OCI-LY1 (cell line): Measurements from ENCODE around the gene SIRT3.

Experiments used
- EZH2 ChIP-seq: fragments of 200-600 bp; sonication (generic), shearing (Covaris generic); IDR thresholded peaks from 2 replicates; pipeline ENCODE4 v1.8.0; 2017; ENCODE audit warnings: borderline replicate concordance, mixed run types, mild to moderate bottlenecking, antibody characterized with exemption, low read length, moderate library complexity, mixed read lengths
- TF ChIP-seq, protein P1 (sequence below): fragments of 200-600 bp; sonication (generic), shearing (Covaris generic); IDR thresholded peaks from 2 replicates; pipeline ENCODE4 v1.5.1; 2017; ENCODE audit warnings: mild to moderate bottlenecking, antibody characterized with exemption, low read length, moderate library complexity, mixed read lengths

DNA sequence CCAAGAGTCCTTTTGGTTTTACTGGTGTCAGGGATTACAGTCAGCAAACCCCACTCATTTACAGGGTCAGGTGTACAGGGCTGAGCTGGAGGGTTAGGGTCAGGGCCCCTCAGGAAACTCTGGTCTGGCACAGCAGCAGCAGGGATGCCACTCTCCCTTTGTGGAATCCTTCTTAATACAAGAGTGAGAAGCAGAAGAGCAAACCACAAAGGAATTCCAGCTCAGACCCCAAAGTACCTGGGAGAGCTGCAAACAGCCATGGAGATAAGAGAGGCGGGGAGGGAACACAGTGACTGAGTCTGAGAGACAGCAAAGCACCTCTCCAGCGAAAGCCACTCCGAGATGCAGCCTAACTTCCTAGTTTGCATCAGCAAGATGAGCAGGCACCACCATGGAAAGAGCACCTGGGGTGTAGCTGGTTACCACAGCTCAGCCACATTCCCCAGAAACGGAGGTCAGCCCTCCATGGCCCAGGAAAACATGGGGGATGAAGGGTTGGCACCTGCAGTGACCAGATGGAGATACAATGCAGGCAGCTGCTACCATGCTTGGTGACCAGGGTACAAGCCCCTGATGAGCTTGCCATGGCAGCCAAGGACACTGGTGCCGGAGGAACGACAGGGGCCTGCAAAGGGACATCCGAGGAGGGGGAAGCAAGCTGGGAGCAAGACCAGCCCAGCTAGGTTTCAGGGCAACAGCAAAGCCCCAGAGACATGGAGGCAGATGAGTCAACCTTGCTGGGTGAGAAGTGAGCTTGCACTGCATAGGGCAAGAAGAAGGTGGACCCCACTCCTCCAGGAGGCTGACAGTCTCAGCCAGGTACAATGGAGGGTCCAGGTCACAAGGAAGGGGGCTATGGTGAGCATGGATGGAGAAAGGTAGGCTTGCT lies 32.8 kb downstream of the SIRT3 start:
- TF ChIP-seq, protein P1, sequence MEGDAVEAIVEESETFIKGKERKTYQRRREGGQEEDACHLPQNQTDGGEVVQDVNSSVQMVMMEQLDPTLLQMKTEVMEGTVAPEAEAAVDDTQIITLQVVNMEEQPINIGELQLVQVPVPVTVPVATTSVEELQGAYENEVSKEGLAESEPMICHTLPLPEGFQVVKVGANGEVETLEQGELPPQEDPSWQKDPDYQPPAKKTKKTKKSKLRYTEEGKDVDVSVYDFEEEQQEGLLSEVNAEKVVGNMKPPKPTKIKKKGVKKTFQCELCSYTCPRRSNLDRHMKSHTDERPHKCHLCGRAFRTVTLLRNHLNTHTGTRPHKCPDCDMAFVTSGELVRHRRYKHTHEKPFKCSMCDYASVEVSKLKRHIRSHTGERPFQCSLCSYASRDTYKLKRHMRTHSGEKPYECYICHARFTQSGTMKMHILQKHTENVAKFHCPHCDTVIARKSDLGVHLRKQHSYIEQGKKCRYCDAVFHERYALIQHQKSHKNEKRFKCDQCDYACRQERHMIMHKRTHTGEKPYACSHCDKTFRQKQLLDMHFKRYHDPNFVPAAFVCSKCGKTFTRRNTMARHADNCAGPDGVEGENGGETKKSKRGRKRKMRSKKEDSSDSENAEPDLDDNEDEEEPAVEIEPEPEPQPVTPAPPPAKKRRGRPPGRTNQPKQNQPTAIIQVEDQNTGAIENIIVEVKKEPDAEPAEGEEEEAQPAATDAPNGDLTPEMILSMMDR, result no peak
- TF ChIP-seq EZH2, result no peak
